ENCODE results near the gene NPAT.

The NPAT gene

GRCh38 chr11:108224366-108224765, 1.9 kb upstream of the NPAT start:
- H3K27ac ChIP-seq = peak overlapping the region; percentile 96
- no peak for TF ChIP-seq CTCF (IDR thresholded peaks at IDR 0.05)
- H3K36me3 ChIP-seq = peaks cover 25% of the 10 kb centered on the region
- peaks cover 51 to 55% of the 10 kb centered on the region in 2 experiments for H3K4me1 ChIP-seq (ENCODE audit: control insufficient read depth in 1 of 2, insufficient read depth in 1 of 2, low read depth in 1 of 2, low read length in 1 of 2)
- no peaks in the 10 kb centered on the region for H3K9me3 ChIP-seq
- H3K27me3 ChIP-seq = no peaks in the 10 kb centered on the region
- peak overlapping the region; percentile 85 to 97 for H3K4me3 ChIP-seq (ENCODE audit: low read depth in 1 of 2, low read length in 1 of 2)

- no peaks in the 10 kb centered on the region for H3K9me3 ChIP-seq
- H3K27me3 ChIP-seq = no peaks in the 10 kb centered on the region
- H3K4me3 ChIP-seq (ENCODE audit: low read depth in 1 of 2, low read length in 1 of 2) = peak overlapping the region; percentile 85 to 97
- H3K27ac ChIP-seq = peak overlapping the region; percentile 96
- TF ChIP-seq CTCF (IDR thresholded peaks at IDR 0.05) = no peak
- H3K4me1 ChIP-seq (ENCODE audit: control insufficient read depth in 1 of 2, insufficient read depth in 1 of 2, low read depth in 1 of 2, low read length in 1 of 2) = peaks cover 54 to 60% of the 10 kb centered on the region in 2 experiments
- H3K36me3 ChIP-seq = peaks cover 17% of the 10 kb centered on the region
Observed at GRCh38 chr11:108223348-108224149, 1.1 kb upstream of the NPAT start.

DNA sequence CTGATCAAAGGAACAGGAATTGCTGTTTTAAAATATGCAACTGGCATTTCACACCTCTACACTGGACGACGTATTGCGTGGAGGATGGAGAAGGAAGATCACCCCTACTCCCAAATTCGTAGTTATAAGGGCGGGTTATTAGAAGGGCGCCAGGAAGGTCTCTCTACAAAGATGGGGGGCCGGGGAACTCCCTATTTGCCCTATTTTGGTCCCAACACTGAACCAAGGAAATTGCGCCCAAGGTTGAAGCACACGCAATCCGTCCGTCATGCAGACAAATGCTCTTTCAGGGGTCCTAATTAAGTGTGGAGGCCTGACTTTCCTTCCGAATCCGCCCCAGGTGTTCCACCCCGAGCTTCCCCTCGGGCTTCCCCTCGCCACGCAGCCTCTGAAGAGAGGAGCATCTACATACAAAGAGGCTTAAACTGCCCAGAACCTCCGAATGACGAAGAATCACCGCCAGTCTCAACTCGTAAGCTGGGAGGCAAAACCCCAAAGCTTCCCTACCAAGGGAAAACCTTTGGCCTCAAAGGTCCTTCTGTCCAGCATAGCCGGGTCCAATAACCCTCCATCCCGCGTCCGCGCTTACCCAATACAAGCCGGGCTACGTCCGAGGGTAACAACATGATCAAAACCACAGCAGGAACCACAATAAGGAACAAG, 396 bp downstream of the NPAT start:
- peak overlapping the region; percentile 96 for H3K27ac ChIP-seq
- H3K4me3 ChIP-seq (ENCODE audit: low read depth in 1 of 2, low read length in 1 of 2) = peak overlapping the region; percentile 85 to 97
- TF ChIP-seq CTCF (IDR thresholded peaks at IDR 0.05) = no peak
- peaks cover 4% of the 10 kb centered on the region for H3K36me3 ChIP-seq
- H3K4me1 ChIP-seq (ENCODE audit: control insufficient read depth in 1 of 2, insufficient read depth in 1 of 2, low read depth in 1 of 2, low read length in 1 of 2) = peaks cover 54 to 60% of the 10 kb centered on the region in 2 experiments
- no peaks in the 10 kb centered on the region for H3K27me3 ChIP-seq
- H3K9me3 ChIP-seq = no peaks in the 10 kb centered on the region

DNA sequence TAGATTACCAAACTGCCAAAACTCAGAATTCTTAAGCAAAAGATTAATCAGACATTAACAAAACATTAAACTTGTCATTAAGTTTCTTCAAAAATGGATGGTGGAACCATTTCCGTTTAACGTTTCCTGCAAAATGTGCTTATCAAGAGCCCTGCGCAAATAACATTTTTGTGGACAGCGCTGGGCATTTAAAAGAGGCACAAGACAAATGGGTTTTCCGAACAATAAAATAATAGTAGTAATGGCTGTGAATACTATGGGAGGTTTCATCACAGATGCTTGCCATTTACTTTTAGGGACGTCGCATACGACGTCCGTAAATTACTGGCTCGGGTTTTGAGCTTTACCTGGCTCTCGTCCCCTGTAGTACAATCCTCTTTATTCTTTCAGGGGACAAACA, 1.1 kb downstream of the NPAT start:
- peak overlapping the region; percentile 96 for H3K27ac ChIP-seq
- H3K4me1 ChIP-seq (ENCODE audit: control insufficient read depth in 1 of 2, insufficient read depth in 1 of 2, low read depth in 1 of 2, low read length in 1 of 2) = peaks cover 54 to 55% of the 10 kb centered on the region in 2 experiments
- TF ChIP-seq CTCF (IDR thresholded peaks at IDR 0.05) = no peak

GRCh38 chr11:108220721-108221336, 1.6 kb downstream of the NPAT start:
- Histone ChIP-seq H3K27me3 (no peaks in the 10 kb centered on the region), H3K4me3 (ENCODE audit: low read depth in 1 of 2, low read length in 1 of 2) (peak overlapping the region; percentile 85 to 97), H3K4me1 (ENCODE audit: control insufficient read depth in 1 of 2, insufficient read depth in 1 of 2, low read depth in 1 of 2, low read length in 1 of 2) (peaks cover 50% of the 10 kb centered on the region in 2 experiments), H3K36me3 (no peaks in the 10 kb centered on the region), H3K27ac (peak overlapping the region; percentile 96), H3K9me3 (no peaks in the 10 kb centered on the region)
- no peak for TF ChIP-seq CTCF (IDR thresholded peaks at IDR 0.05)

More for the DNA sequence above, 1.1 kb downstream of the NPAT start:
- H3K4me3 ChIP-seq (ENCODE audit: low read depth in 1 of 2, low read length in 1 of 2) = peak overlapping the region; percentile 85 to 97
- no peaks in the 10 kb centered on the region for H3K9me3 ChIP-seq
- H3K27me3 ChIP-seq = no peaks in the 10 kb centered on the region
- no peaks in the 10 kb centered on the region for H3K36me3 ChIP-seq
